ENCODE measurements around the gene OGG1. TPM values are rescaled to one million over a fixed set of nuclear protein-coding genes. Genes with fewer than 3 reads are reported as not detected.
A peak's percentile ranks its signal among the peaks of the same experiment; 100 is the strongest.

Gene OGG1
- total and polyA plus RNA-seq, 9 of the 15 experiments (the other 6 are each of a cell fraction or from before 2014, with no cell fraction given), result 6.6 to 33.0 (median 24.4) TPM

DNA sequence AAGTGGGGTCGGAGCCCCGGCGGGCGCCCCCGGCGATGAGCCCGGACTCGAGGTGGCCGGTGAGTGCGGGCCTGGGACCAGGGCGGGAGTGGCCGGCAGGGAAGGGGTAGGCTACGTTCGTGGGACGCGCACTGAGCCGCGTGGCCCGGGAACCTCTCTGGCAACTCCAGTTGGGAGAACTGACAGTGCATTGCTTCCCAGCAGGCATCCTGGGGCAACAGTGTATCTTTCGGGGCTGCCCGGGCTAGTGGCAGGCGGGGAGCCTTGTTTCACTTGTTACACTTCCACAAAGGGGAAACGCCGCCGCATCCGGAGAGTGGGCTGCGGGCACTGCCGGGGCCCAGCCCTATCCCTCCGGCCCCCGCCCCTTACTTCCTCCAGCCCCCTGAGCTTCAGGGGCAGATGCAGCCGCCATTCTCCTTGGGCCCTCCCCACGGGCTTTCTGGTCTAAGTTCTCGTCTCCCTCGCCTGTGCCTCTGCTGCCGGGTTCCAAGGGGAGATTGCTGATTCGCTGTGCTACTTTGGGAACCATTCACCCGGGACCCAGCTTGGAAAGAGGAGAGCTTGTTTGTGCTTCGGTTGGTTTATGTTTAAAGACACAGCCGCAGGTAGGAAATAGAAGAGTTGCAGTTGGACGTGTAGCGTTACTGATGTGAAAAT lies 17.5 kb upstream of the OGG1 start (continued):
- 0 out of 2 replicates have a peak, but pooled peaks have one; percentile 1 for TF ChIP-seq SRSF3 (IDR thresholded peaks at IDR 0.05; ENCODE audit: insufficient read depth, low read length)
- TF ChIP-seq, protein P1, sequence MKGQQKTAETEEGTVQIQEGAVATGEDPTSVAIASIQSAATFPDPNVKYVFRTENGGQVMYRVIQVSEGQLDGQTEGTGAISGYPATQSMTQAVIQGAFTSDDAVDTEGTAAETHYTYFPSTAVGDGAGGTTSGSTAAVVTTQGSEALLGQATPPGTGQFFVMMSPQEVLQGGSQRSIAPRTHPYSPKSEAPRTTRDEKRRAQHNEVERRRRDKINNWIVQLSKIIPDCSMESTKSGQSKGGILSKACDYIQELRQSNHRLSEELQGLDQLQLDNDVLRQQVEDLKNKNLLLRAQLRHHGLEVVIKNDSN (CRISPR knock-in tag; IDR thresholded peaks at IDR 0.05), result no peak
- TF ChIP-seq, protein P2, sequence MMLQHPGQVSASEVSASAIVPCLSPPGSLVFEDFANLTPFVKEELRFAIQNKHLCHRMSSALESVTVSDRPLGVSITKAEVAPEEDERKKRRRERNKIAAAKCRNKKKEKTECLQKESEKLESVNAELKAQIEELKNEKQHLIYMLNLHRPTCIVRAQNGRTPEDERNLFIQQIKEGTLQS (IDR thresholded peaks at IDR 0.05), result no peak
- TF ChIP-seq, protein P2 (CRISPR knock-in tag; conservative IDR thresholded peaks at IDR 0.05), result 0 out of 2 replicates have a peak, but pooled peaks have one; percentile 19
- TF ChIP-seq ZNF3 (CRISPR knock-in tag; IDR thresholded peaks at IDR 0.05), result no peak
- TF ChIP-seq, protein P3, sequence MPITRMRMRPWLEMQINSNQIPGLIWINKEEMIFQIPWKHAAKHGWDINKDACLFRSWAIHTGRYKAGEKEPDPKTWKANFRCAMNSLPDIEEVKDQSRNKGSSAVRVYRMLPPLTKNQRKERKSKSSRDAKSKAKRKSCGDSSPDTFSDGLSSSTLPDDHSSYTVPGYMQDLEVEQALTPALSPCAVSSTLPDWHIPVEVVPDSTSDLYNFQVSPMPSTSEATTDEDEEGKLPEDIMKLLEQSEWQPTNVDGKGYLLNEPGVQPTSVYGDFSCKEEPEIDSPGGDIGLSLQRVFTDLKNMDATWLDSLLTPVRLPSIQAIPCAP (CRISPR knock-in tag; IDR thresholded peaks at IDR 0.05; ENCODE audit: borderline replicate concordance), result 0 out of 2 replicates have a peak, but pooled peaks have one; percentile 52
- TF ChIP-seq KDM4B (IDR thresholded peaks at IDR 0.05; ENCODE audit: borderline replicate concordance in 2 of 2, low read depth in 1 of 2), result no peak
- peak; percentile 78 for TF ChIP-seq SAP30 (IDR thresholded peaks at IDR 0.05; ENCODE audit: borderline replicate concordance, insufficient read depth, low read depth, low read length, poor library complexity, severe bottlenecking)
- no peak for TF ChIP-seq ZNF165 (CRISPR knock-in tag; IDR thresholded peaks at IDR 0.05; ENCODE audit: borderline replicate concordance)
- no peak for TF ChIP-seq HNRNPLL (IDR thresholded peaks at IDR 0.05; ENCODE audit: low read depth, low read length, poor library complexity, severe bottlenecking)
- TF ChIP-seq TEAD4 (IDR thresholded peaks at IDR 0.05; ENCODE audit: low read length), result no peak
- TF ChIP-seq TEAD4 (CRISPR knock-in tag; IDR thresholded peaks at IDR 0.05; ENCODE audit: borderline replicate concordance), result no peak
- no peak for TF ChIP-seq NR2C2 (CRISPR knock-in tag; IDR thresholded peaks at IDR 0.05)
- TF ChIP-seq NR2C2 (tag; IDR thresholded peaks at IDR 0.05), result peak; percentile 48
- TF ChIP-seq, protein P4, sequence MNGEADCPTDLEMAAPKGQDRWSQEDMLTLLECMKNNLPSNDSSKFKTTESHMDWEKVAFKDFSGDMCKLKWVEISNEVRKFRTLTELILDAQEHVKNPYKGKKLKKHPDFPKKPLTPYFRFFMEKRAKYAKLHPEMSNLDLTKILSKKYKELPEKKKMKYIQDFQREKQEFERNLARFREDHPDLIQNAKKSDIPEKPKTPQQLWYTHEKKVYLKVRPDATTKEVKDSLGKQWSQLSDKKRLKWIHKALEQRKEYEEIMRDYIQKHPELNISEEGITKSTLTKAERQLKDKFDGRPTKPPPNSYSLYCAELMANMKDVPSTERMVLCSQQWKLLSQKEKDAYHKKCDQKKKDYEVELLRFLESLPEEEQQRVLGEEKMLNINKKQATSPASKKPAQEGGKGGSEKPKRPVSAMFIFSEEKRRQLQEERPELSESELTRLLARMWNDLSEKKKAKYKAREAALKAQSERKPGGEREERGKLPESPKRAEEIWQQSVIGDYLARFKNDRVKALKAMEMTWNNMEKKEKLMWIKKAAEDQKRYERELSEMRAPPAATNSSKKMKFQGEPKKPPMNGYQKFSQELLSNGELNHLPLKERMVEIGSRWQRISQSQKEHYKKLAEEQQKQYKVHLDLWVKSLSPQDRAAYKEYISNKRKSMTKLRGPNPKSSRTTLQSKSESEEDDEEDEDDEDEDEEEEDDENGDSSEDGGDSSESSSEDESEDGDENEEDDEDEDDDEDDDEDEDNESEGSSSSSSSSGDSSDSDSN (IDR thresholded peaks at IDR 0.05; ENCODE audit: borderline replicate concordance in 1 of 2, low read depth in 2 of 2, low read length in 2 of 2), result no peak
- TF ChIP-seq, protein P5, sequence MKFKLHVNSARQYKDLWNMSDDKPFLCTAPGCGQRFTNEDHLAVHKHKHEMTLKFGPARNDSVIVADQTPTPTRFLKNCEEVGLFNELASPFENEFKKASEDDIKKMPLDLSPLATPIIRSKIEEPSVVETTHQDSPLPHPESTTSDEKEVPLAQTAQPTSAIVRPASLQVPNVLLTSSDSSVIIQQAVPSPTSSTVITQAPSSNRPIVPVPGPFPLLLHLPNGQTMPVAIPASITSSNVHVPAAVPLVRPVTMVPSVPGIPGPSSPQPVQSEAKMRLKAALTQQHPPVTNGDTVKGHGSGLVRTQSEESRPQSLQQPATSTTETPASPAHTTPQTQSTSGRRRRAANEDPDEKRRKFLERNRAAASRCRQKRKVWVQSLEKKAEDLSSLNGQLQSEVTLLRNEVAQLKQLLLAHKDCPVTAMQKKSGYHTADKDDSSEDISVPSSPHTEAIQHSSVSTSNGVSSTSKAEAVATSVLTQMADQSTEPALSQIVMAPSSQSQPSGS (CRISPR knock-in tag; IDR thresholded peaks at IDR 0.05), result no peak
- TF ChIP-seq, protein P6, sequence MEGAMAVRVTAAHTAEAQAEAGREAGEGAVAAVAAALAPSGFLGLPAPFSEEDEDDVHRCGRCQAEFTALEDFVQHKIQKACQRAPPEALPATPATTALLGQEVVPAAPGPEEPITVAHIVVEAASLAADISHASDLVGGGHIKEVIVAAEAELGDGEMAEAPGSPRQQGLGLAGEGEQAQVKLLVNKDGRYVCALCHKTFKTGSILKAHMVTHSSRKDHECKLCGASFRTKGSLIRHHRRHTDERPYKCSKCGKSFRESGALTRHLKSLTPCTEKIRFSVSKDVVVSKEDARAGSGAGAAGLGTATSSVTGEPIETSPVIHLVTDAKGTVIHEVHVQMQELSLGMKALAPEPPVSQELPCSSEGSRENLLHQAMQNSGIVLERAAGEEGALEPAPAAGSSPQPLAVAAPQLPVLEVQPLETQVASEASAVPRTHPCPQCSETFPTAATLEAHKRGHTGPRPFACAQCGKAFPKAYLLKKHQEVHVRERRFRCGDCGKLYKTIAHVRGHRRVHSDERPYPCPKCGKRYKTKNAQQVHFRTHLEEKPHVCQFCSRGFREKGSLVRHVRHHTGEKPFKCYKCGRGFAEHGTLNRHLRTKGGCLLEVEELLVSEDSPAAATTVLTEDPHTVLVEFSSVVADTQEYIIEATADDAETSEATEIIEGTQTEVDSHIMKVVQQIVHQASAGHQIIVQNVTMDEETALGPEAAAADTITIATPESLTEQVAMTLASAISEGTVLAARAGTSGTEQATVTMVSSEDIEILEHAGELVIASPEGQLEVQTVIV (CRISPR knock-in tag; IDR thresholded peaks at IDR 0.05; ENCODE audit: borderline replicate concordance), result no peak
